ENCODE results near the gene DUSP8.

Gene DUSP8

GRCh38 chr11:1536065-1536843 lies 35.8 kb downstream of the DUSP8 start:
- H4K20me1 ChIP-seq (ENCODE audit: insufficient read depth, low read length) = no peaks in the 10 kb centered on the region

GRCh38 chr11:1534682-1535081 lies 37.4 kb downstream of the DUSP8 start:
- TF ChIP-seq CTCF (IDR thresholded peaks at IDR 0.05; ENCODE audit: low read length) = no peak
- TF ChIP-seq EZH2 (IDR thresholded peaks at IDR 0.05; ENCODE audit: borderline replicate concordance, low read length) = no peak
- H2AFZ ChIP-seq (ENCODE audit: low read length) = no peak overlapping the region
- no peaks in the 10 kb centered on the region for H3K79me2 ChIP-seq (ENCODE audit: insufficient read depth, low read length)
- H4K20me1 ChIP-seq (ENCODE audit: insufficient read depth, low read length) = no peaks in the 10 kb centered on the region
- peaks cover 6% of the 10 kb centered on the region; the same call in 1 of the 2 replicates for H3K27me3 ChIP-seq (ENCODE audit: insufficient read depth, low read length)
- no peaks in the 10 kb centered on the region for H3F3A ChIP-seq (ENCODE audit: insufficient read depth, low read length)
- no peaks in the 10 kb centered on the region for H3K4me1 ChIP-seq (ENCODE audit: insufficient read depth, low read length, severe bottlenecking)
- H3K36me3 ChIP-seq (ENCODE audit: insufficient read depth, low read length) = peaks cover 3% of the 10 kb centered on the region; the same call in 1 of the 2 replicates
- no peak overlapping the region for H3K27ac ChIP-seq (ENCODE audit: low read depth, low read length, poor library complexity, severe bottlenecking)
- no peaks in the 10 kb centered on the region for H3K9me2 ChIP-seq (ENCODE audit: low read depth, low read length)
- H3K9ac ChIP-seq (ENCODE audit: low read length) = no peak overlapping the region
- no peak overlapping the region for H3K4me2 ChIP-seq (ENCODE audit: low read length)
- no peak overlapping the region for H3K4me3 ChIP-seq (ENCODE audit: low read depth, low read length, poor library complexity, severe bottlenecking)
- H3K9me3 ChIP-seq (ENCODE audit: low read length) = no peaks in the 10 kb centered on the region

More at GRCh38 chr11:1536065-1536843, 35.8 kb downstream of the DUSP8 start:
- H3K9me2 ChIP-seq (ENCODE audit: low read depth, low read length) = no peaks in the 10 kb centered on the region
- H3K27ac ChIP-seq (ENCODE audit: low read depth, low read length, poor library complexity, severe bottlenecking) = no peak overlapping the region
- H3K27me3 ChIP-seq (ENCODE audit: insufficient read depth, low read length) = peaks cover 6% of the 10 kb centered on the region; the same call in 1 of the 2 replicates
- H3K4me3 ChIP-seq (ENCODE audit: low read depth, low read length, poor library complexity, severe bottlenecking) = no peak overlapping the region
- H3K4me2 ChIP-seq (ENCODE audit: low read length) = no peak overlapping the region
- no peak overlapping the region for H2AFZ ChIP-seq (ENCODE audit: low read length)
- no peaks in the 10 kb centered on the region for H3K4me1 ChIP-seq (ENCODE audit: insufficient read depth, low read length, severe bottlenecking)
- H3K79me2 ChIP-seq (ENCODE audit: insufficient read depth, low read length) = no peaks in the 10 kb centered on the region
- H3K9me3 ChIP-seq (ENCODE audit: low read length) = no peaks in the 10 kb centered on the region
- TF ChIP-seq EZH2 (IDR thresholded peaks at IDR 0.05; ENCODE audit: borderline replicate concordance, low read length) = no peak
- no peak overlapping the region for H3K9ac ChIP-seq (ENCODE audit: low read length)
- peaks cover 3% of the 10 kb centered on the region; the same call in 1 of the 2 replicates for H3K36me3 ChIP-seq (ENCODE audit: insufficient read depth, low read length)
- no peaks in the 10 kb centered on the region for H3F3A ChIP-seq (ENCODE audit: insufficient read depth, low read length)

GRCh38 chr11:1534171-1534570 lies 37.9 kb downstream of the DUSP8 start:
- H3K79me2 ChIP-seq (ENCODE audit: insufficient read depth, low read length) = no peaks in the 10 kb centered on the region
- H3K27me3 ChIP-seq (ENCODE audit: insufficient read depth, low read length) = peaks cover 6% of the 10 kb centered on the region; the same call in 1 of the 2 replicates
- H3K27ac ChIP-seq (ENCODE audit: low read depth, low read length, poor library complexity, severe bottlenecking) = no peak overlapping the region
- peaks cover 3% of the 10 kb centered on the region; the same call in 1 of the 2 replicates for H3K36me3 ChIP-seq (ENCODE audit: insufficient read depth, low read length)
- no peaks in the 10 kb centered on the region for H4K20me1 ChIP-seq (ENCODE audit: insufficient read depth, low read length)
- no peak overlapping the region for H2AFZ ChIP-seq (ENCODE audit: low read length)
- no peaks in the 10 kb centered on the region for H3K4me1 ChIP-seq (ENCODE audit: insufficient read depth, low read length, severe bottlenecking)
- H3K4me3 ChIP-seq (ENCODE audit: low read depth, low read length, poor library complexity, severe bottlenecking) = no peak overlapping the region
- H3K4me2 ChIP-seq (ENCODE audit: low read length) = no peak overlapping the region
- no peaks in the 10 kb centered on the region for H3F3A ChIP-seq (ENCODE audit: insufficient read depth, low read length)
- TF ChIP-seq CTCF (IDR thresholded peaks at IDR 0.05; ENCODE audit: low read length) (no peak), EZH2 (IDR thresholded peaks at IDR 0.05; ENCODE audit: borderline replicate concordance, low read length) (no peak)
- no peak overlapping the region for H3K9ac ChIP-seq (ENCODE audit: low read length)
- no peaks in the 10 kb centered on the region for H3K9me3 ChIP-seq (ENCODE audit: low read length)
- no peaks in the 10 kb centered on the region for H3K9me2 ChIP-seq (ENCODE audit: low read depth, low read length)

Data from OCI-LY1 (cell line).